Ishikawa (cell line): ENCODE measurements around the gene TPO.

Source experiments
- CEBPB ChIP-seq: IDR thresholded peaks from 2 replicates; pipeline ENCODE4 v1.6.1; 2012
- CREB1 ChIP-seq: IDR thresholded peaks from 2 replicates; pipeline ENCODE4 v1.6.1; 2012; ENCODE audit warnings: low read depth
- EGR1 ChIP-seq: IDR thresholded peaks from 2 replicates; pipeline ENCODE4 v1.6.1; 2012
- EP300 ChIP-seq: IDR thresholded peaks from 2 replicates; pipeline ENCODE4 v1.6.1; 2012; ENCODE audit warnings: borderline replicate concordance
- FOXM1 ChIP-seq: IDR thresholded peaks from 2 replicates; pipeline ENCODE4 v1.6.1; 2012; ENCODE audit warnings: low read depth, borderline replicate concordance
- MAX ChIP-seq: IDR thresholded peaks from 2 replicates; pipeline ENCODE4 v1.6.1; 2012
- RAD21 ChIP-seq: IDR thresholded peaks from 2 replicates; pipeline ENCODE4 v1.6.1; 2012; ENCODE audit warnings: low read depth
- REST ChIP-seq: IDR thresholded peaks from 2 replicates; pipeline ENCODE4 v1.6.1; 2012; ENCODE audit warnings: low read depth, mild to moderate bottlenecking
- TCF12 ChIP-seq: IDR thresholded peaks from 2 replicates; pipeline ENCODE4 v1.6.1; 2012; ENCODE audit warnings: low read depth
- USF1 ChIP-seq: IDR thresholded peaks from 2 replicates; pipeline ENCODE4 v1.6.1; 2012
- YY1 ChIP-seq: IDR thresholded peaks from 2 replicates; pipeline ENCODE4 v1.6.1; 2012; ENCODE audit warnings: low read depth
- ZBTB7A ChIP-seq: IDR thresholded peaks from 2 replicates; pipeline ENCODE4 v1.6.1; 2012; ENCODE audit warnings: low read depth

DNA sequence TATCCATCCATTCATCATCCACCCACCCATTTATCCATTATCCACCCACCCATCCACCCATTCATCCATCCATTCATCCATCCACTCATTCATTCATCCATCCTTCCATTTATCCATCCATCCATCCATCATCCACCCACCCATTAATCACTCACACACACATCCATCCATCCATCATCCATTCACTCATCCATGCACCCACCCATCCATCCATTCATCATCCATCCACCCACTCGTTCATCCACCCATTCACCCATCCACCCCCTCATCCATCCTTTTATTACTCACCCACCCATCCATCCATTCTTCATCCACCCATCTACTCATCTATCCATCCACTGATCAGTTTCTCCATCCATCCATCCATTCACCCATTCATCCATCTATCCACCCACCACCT is 8.1 kb upstream of the TPO start:
- TF ChIP-seq FOXM1, result no peak
- no peak for TF ChIP-seq CREB1
- TF ChIP-seq EP300, result no peak
- no peak for TF ChIP-seq EGR1
- no peak for TF ChIP-seq RAD21
- TF ChIP-seq REST, result no peak
- no peak for TF ChIP-seq MAX
- no peak for TF ChIP-seq TCF12
- TF ChIP-seq CEBPB, result no peak
- no peak for TF ChIP-seq USF1
- no peak for TF ChIP-seq YY1
- no peak for TF ChIP-seq ZBTB7A
